GM19467 (cell line): ENCODE data around the gene TRIM65.

Source experiments
- ATAC-seq: cut with Tn5 transposase; IDR thresholded peaks from one replicate; pipeline ENCODE4 v1.9.1; 2021; ENCODE audit warnings: mild to moderate bottlenecking, moderate library complexity; ENCODE audit not compliant: unreplicated experiment

The TRIM65 gene

GRCh38 chr17:75839942-75840798 lies 56.6 kb downstream of the TRIM65 start:
- no peak for ATAC-seq
